ENCODE data around the gene TESPA1.

GRCh38 chr12:54950071-54950727, 34.4 kb downstream of the TESPA1 start:
- TF ChIP-seq YY1 (IDR thresholded peaks at IDR 0.05; ENCODE audit: low read depth) = no peak
- TF ChIP-seq CTCF (IDR thresholded peaks at IDR 0.05) = no peak
- no peak for TF ChIP-seq EZH2phosphoT487 (IDR thresholded peaks at IDR 0.05; ENCODE audit: borderline replicate concordance, low read depth)
- TF ChIP-seq, protein P1, sequence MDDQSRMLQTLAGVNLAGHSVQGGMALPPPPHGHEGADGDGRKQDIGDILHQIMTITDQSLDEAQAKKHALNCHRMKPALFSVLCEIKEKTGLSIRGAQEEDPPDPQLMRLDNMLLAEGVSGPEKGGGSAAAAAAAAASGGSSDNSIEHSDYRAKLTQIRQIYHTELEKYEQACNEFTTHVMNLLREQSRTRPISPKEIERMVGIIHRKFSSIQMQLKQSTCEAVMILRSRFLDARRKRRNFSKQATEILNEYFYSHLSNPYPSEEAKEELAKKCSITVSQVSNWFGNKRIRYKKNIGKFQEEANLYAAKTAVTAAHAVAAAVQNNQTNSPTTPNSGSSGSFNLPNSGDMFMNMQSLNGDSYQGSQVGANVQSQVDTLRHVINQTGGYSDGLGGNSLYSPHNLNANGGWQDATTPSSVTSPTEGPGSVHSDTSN (IDR thresholded peaks at IDR 0.05) = no peak
- TF ChIP-seq POLR2AphosphoS5 (IDR thresholded peaks at IDR 0.05; ENCODE audit: low read depth, low read length) = no peak
